ENCODE measurements around the gene C10orf105.

C10orf105 gene

GRCh38 chr10:71757399-71757922 is 37.9 kb upstream of the C10orf105 start:
- Histone ChIP-seq H3K9ac (ENCODE audit: low read depth, low read length) (no peak overlapping the region), H3K4me1 (ENCODE audit: insufficient read depth, low read length) (peaks cover 13% of the 10 kb centered on the region), H3K36me3 (ENCODE audit: insufficient read depth, low read length) (no peaks in the 10 kb centered on the region), H3K27me3 (ENCODE audit: insufficient read depth, low read length) (no peaks in the 10 kb centered on the region), H3K27ac (ENCODE audit: low read depth, low read length) (no peak overlapping the region), H3K4me3 (ENCODE audit: low read length) (no peak overlapping the region), H3K9me3 (ENCODE audit: insufficient read depth, low read depth, low read length) (no peaks in the 10 kb centered on the region)
- 56% methylated on average over 11 of the region's 11 CpGs for WGBS

GRCh38 chr10:71756311-71757191 is 37.0 kb upstream of the C10orf105 start:
- 78% methylated on average over 12 of the region's 12 CpGs for WGBS
- peaks cover 13% of the 10 kb centered on the region for H3K4me1 ChIP-seq (ENCODE audit: insufficient read depth, low read length)
- no peak overlapping the region for H3K27ac ChIP-seq (ENCODE audit: low read depth, low read length)
- no peak overlapping the region for H3K4me3 ChIP-seq (ENCODE audit: low read length)
- H3K9ac ChIP-seq (ENCODE audit: low read depth, low read length): no peak overlapping the region
- H3K36me3 ChIP-seq (ENCODE audit: insufficient read depth, low read length): no peaks in the 10 kb centered on the region
- H3K9me3 ChIP-seq (ENCODE audit: insufficient read depth, low read depth, low read length): no peaks in the 10 kb centered on the region
- H3K27me3 ChIP-seq (ENCODE audit: insufficient read depth, low read length): no peaks in the 10 kb centered on the region

- WGBS: 88% methylated on average over 16 of the region's 16 CpGs
- peaks cover 13% of the 10 kb centered on the region for H3K4me1 ChIP-seq (ENCODE audit: insufficient read depth, low read length)
- no peaks in the 10 kb centered on the region for H3K36me3 ChIP-seq (ENCODE audit: insufficient read depth, low read length)
- no peaks in the 10 kb centered on the region for H3K27me3 ChIP-seq (ENCODE audit: insufficient read depth, low read length)
- H3K27ac ChIP-seq (ENCODE audit: low read depth, low read length): no peak overlapping the region
- H3K9ac ChIP-seq (ENCODE audit: low read depth, low read length): no peak overlapping the region
- H3K9me3 ChIP-seq (ENCODE audit: insufficient read depth, low read depth, low read length): no peaks in the 10 kb centered on the region
- no peak overlapping the region for H3K4me3 ChIP-seq (ENCODE audit: low read length)
Observed at GRCh38 chr10:71755179-71755879, 35.8 kb upstream of the C10orf105 start.

- Histone ChIP-seq H3K27ac (ENCODE audit: low read depth, low read length) (no peak overlapping the region), H3K4me3 (ENCODE audit: low read length) (no peak overlapping the region), H3K27me3 (ENCODE audit: insufficient read depth, low read length) (no peaks in the 10 kb centered on the region), H3K4me1 (ENCODE audit: insufficient read depth, low read length) (peaks cover 13% of the 10 kb centered on the region), H3K9me3 (ENCODE audit: insufficient read depth, low read depth, low read length) (no peaks in the 10 kb centered on the region), H3K9ac (ENCODE audit: low read depth, low read length) (no peak overlapping the region), H3K36me3 (ENCODE audit: insufficient read depth, low read length) (no peaks in the 10 kb centered on the region)
- WGBS: 93% methylated on average over 3 of the region's 3 CpGs
Observed at GRCh38 chr10:71754562-71754961, 35.0 kb upstream of the C10orf105 start.

GRCh38 chr10:71753960-71754505 is 34.5 kb upstream of the C10orf105 start:
- Histone ChIP-seq H3K9ac (ENCODE audit: low read depth, low read length) (no peak overlapping the region), H3K27ac (ENCODE audit: low read depth, low read length) (no peak overlapping the region), H3K27me3 (ENCODE audit: insufficient read depth, low read length) (no peaks in the 10 kb centered on the region), H3K36me3 (ENCODE audit: insufficient read depth, low read length) (no peaks in the 10 kb centered on the region), H3K4me1 (ENCODE audit: insufficient read depth, low read length) (peaks cover 13% of the 10 kb centered on the region), H3K9me3 (ENCODE audit: insufficient read depth, low read depth, low read length) (no peaks in the 10 kb centered on the region), H3K4me3 (ENCODE audit: low read length) (no peak overlapping the region)
- 75% methylated on average over 8 of the region's 8 CpGs for WGBS

- Histone ChIP-seq H3K4me1 (ENCODE audit: insufficient read depth, low read length) (peaks cover 13% of the 10 kb centered on the region), H3K4me3 (ENCODE audit: low read length) (no peak overlapping the region), H3K27me3 (ENCODE audit: insufficient read depth, low read length) (no peaks in the 10 kb centered on the region), H3K36me3 (ENCODE audit: insufficient read depth, low read length) (no peaks in the 10 kb centered on the region), H3K9me3 (ENCODE audit: insufficient read depth, low read depth, low read length) (no peaks in the 10 kb centered on the region), H3K27ac (ENCODE audit: low read depth, low read length) (no peak overlapping the region), H3K9ac (ENCODE audit: low read depth, low read length) (no peak overlapping the region)
- WGBS: 84% methylated on average over 15 of the region's 15 CpGs
Observed at GRCh38 chr10:71753091-71753959, 33.7 kb upstream of the C10orf105 start.

- Histone ChIP-seq H3K9ac (ENCODE audit: low read depth, low read length) (no peak overlapping the region), H3K27me3 (ENCODE audit: insufficient read depth, low read length) (no peaks in the 10 kb centered on the region), H3K27ac (ENCODE audit: low read depth, low read length) (no peak overlapping the region), H3K4me1 (ENCODE audit: insufficient read depth, low read length) (peaks cover 13% of the 10 kb centered on the region), H3K4me3 (ENCODE audit: low read length) (no peak overlapping the region), H3K36me3 (ENCODE audit: insufficient read depth, low read length) (no peaks in the 10 kb centered on the region), H3K9me3 (ENCODE audit: insufficient read depth, low read depth, low read length) (no peaks in the 10 kb centered on the region)
- WGBS: 88% methylated on average over 8 of the region's 8 CpGs
Observed at GRCh38 chr10:71752391-71753090, 33.0 kb upstream of the C10orf105 start.

- Histone ChIP-seq H3K9me3 (ENCODE audit: insufficient read depth, low read depth, low read length) (no peaks in the 10 kb centered on the region), H3K4me3 (ENCODE audit: low read length) (no peak overlapping the region), H3K36me3 (ENCODE audit: insufficient read depth, low read length) (no peaks in the 10 kb centered on the region), H3K27ac (ENCODE audit: low read depth, low read length) (no peak overlapping the region), H3K9ac (ENCODE audit: low read depth, low read length) (no peak overlapping the region), H3K4me1 (ENCODE audit: insufficient read depth, low read length) (0 out of 2 replicates have a peak, but pooled peaks cover 5% of the 10 kb centered on the region), H3K27me3 (ENCODE audit: insufficient read depth, low read length) (no peaks in the 10 kb centered on the region)
- WGBS: 95% methylated on average over 14 of the region's 14 CpGs
Observed at GRCh38 chr10:71751515-71752224, 32.1 kb upstream of the C10orf105 start.

GRCh38 chr10:71750986-71751385 is 31.4 kb upstream of the C10orf105 start:
- no peak overlapping the region for H3K9ac ChIP-seq (ENCODE audit: low read depth, low read length)
- 98% methylated on average over 2 of the region's 5 CpGs for WGBS

More at GRCh38 chr10:71750986-71751385, 31.4 kb upstream of the C10orf105 start:
- no peak overlapping the region for H3K4me3 ChIP-seq (ENCODE audit: low read length)
- peaks cover 8% of the 10 kb centered on the region; the same call in 1 of the 2 replicates for H3K4me1 ChIP-seq (ENCODE audit: insufficient read depth, low read length)
- no peaks in the 10 kb centered on the region for H3K27me3 ChIP-seq (ENCODE audit: insufficient read depth, low read length)
- H3K36me3 ChIP-seq (ENCODE audit: insufficient read depth, low read length): no peaks in the 10 kb centered on the region
- no peak overlapping the region for H3K27ac ChIP-seq (ENCODE audit: low read depth, low read length)
- no peaks in the 10 kb centered on the region for H3K9me3 ChIP-seq (ENCODE audit: insufficient read depth, low read depth, low read length)
